Transverse colon (tissue), 4 donors: ENCODE data around the gene RGS3. TPM values are rescaled to one million over a fixed set of nuclear protein-coding genes. Genes with fewer than 3 reads are reported as not detected.

Experiments used
- DNase-seq: peaks from one replicate; pipeline ENCODE4 v3.0.0-alpha.2; 2019
- H3K27ac ChIP-seq, 4 donors: fragments of 200-600 bp; sonication (generic); 2 replicates each; pipeline ENCODE4 v1.5.1; 2016 to 2018; ENCODE audit warnings: inconsistent platforms in 4 of 4
- H3K27me3 ChIP-seq: fragments of 200-600 bp; sonication (generic); 2 replicates; pipeline ENCODE4 v1.5.1; 2017; ENCODE audit warnings: inconsistent platforms
- H3K36me3 ChIP-seq, 4 donors: fragments of 200-600 bp; sonication (generic); 2 replicates each; pipeline ENCODE4 v1.5.1; 2017 to 2019; ENCODE audit warnings: inconsistent platforms in 4 of 4
- H3K4me1 ChIP-seq, 4 donors: fragments of 200-600 bp; sonication (generic); 2 replicates each; pipeline ENCODE4 v1.5.1; 2017 to 2020; ENCODE audit warnings: inconsistent platforms in 4 of 4
- H3K4me3 ChIP-seq, 4 donors: fragments of 200-600 bp; sonication (generic); 1 replicate in 1 of 4; 2 replicates in 3 of 4; pipeline versions ENCODE4 v1.5.1 to v1.6.1; 2017 to 2019; ENCODE audit warnings: inconsistent platforms in 4 of 4
- H3K9me3 ChIP-seq, 2 donors: fragments of 200-600 bp; sonication (generic); 2 replicates each; pipeline ENCODE4 v1.5.1; 2017 to 2019; ENCODE audit warnings: inconsistent platforms in 2 of 2
- CTCF ChIP-seq, 5 experiments: fragments of 200-600 bp in 3 of 5; fragments of 450-650 bp in 2 of 5; sonication (generic) in 3 of 5; IDR thresholded peaks; 1 replicate in 2 of 5; 2 replicates in 3 of 5; pipeline ENCODE4 v1.5.1; 2016 to 2017; ENCODE audit warnings: antibody characterized with exemption in 5 of 5, inconsistent platforms in 3 of 5, mild to moderate bottlenecking in 2 of 5, moderate library complexity in 1 of 5
- EP300 ChIP-seq: sonication (generic); formaldehyde crosslinking; IDR thresholded peaks from one replicate; pipeline ENCODE4 v1.6.1; 2017; ENCODE audit warnings: antibody characterized with exemption, low read depth
- POLR2A ChIP-seq: fragments of 450-650 bp; IDR thresholded peaks from one replicate; pipeline ENCODE4 v1.6.1; 2016; ENCODE audit warnings: antibody characterized with exemption, mild to moderate bottlenecking, moderate library complexity
- POLR2AphosphoS5 ChIP-seq, 3 donors: sonication (generic); formaldehyde crosslinking; IDR thresholded peaks; one replicate each; pipeline ENCODE4 v1.6.1; 2016; ENCODE audit warnings: antibody characterized with exemption in 3 of 3
- WGBS, 2 donors: methylation state at CpG; one replicate each; pipeline ENCODE4 v1.1.5; 2018; ENCODE audit warnings: low coverage in 1 of 2; 5-methylcytosine and 5-hydroxymethylcytosine counted together
- in situ Hi-C, 4 donors: fragments of 200-750 bp; cut with MboI; loops; one replicate each; pipeline versions ENCODE4 v1.15.0 to v1.15.1; 2017; ENCODE audit warnings: low sequenced_read_pairs in 3 of 4, low pct_ligation_motif_present in 1 of 4, low pct_unique_long_range_greater_than_20kb in 1 of 4
- intact Hi-C: fragments of 100-400 bp; cut with DNase I; formaldehyde crosslinking; loops from one replicate; pipeline ENCODE4 v1.15.1; 2023; ENCODE audit warnings: low total_unique reads
- total RNA-seq, 4 donors: library from RNA; depleted of rRNA; stranded (reverse); fragments of >200 nt; gene quantifications; one replicate each; pipeline ENCODE4 v1.1.0, GENCODE V29; 2016

The RGS3 gene
- total RNA-seq, 4 donors from 2014 or later: 62.7 to 150 (median 80.9) TPM

DNA sequence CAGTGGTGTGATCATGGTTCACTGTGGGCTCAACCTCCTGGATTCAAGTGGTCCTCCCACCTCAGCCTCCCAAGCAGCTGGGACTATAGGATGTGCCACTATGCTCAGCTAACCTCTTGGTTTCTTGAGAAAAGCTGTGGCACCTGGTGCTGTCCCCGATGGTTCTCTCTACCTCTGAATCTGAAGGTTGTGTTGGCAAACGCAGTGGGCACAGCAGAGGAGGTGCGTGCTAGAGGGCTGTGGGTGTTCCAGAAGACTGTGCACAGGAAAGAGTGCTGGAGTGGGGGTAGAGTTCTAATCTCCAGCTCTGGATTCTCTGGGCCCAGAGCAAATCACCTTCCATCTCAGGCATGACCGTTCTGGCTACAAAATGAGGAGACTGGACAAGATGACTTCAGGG is 12.5 kb downstream of the RGS3 start:
- no peak overlapping the region for H3K4me3 ChIP-seq
- H3K27me3 ChIP-seq: no peaks in the 10 kb centered on the region
- WGBS, 2 donors: 85% methylated on average over 4 of the region's 4 CpGs; no CpG with 5 or more reads in 1 of the 2 donors
- no peak overlapping the region for H3K27ac ChIP-seq
- intact Hi-C loops: no loop called here
- no peak for TF ChIP-seq POLR2A
- TF ChIP-seq EP300: no peak
- TF ChIP-seq CTCF (IDR thresholded peaks at IDR 0.05): no peak
- TF ChIP-seq POLR2AphosphoS5 (IDR thresholded peaks at IDR 0.05): no peak
- in situ Hi-C loops: no loop called here
- H3K9me3 ChIP-seq: no peaks in the 10 kb centered on the region
- no peaks in the 10 kb centered on the region for H3K36me3 ChIP-seq
- no peak for DNase-seq
- peaks cover 4 to 11% (median 6%) of the 10 kb centered on the region in 4 donors for H3K4me1 ChIP-seq

DNA sequence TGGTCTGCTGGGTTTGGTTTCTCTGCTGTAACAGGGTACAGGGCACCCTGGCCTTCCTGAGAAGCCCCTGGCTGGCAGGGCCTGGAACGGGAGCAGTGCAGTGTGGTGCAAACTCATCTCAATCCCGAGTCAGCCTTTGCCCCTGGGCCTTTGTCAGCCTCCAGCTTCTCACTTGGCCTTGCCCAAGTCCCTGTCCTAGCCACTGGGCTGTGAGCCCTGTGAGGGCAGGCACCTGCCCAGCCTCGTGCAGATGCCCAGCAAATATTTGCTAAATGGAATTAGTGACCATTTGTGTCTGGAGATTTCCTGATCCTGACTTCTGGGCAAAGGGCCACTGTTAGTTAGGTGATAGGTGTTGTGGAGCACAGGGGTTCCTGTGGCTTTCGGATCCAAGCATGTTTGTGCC is 13.0 kb downstream of the RGS3 start:
- intact Hi-C loops (no loop called here), in situ Hi-C loops (no loop called here)
- Histone ChIP-seq H3K9me3 (no peaks in the 10 kb centered on the region), H3K4me3 (no peak overlapping the region), H3K36me3 (no peaks in the 10 kb centered on the region), H3K27ac (no peak overlapping the region), H3K27me3 (no peaks in the 10 kb centered on the region), H3K4me1 (peaks cover 4 to 11% (median 6%) of the 10 kb centered on the region in 4 donors)
- no peak for DNase-seq
- TF ChIP-seq CTCF (IDR thresholded peaks at IDR 0.05) (no peak), EP300 (no peak), POLR2A (no peak), POLR2AphosphoS5 (IDR thresholded peaks at IDR 0.05) (no peak)
- WGBS, 2 donors: 74% methylated on average over 4 of the region's 4 CpGs; no CpG with 5 or more reads in 1 of the 2 donors

- H3K4me3 ChIP-seq: no peak overlapping the region
- no peaks in the 10 kb centered on the region for H3K27me3 ChIP-seq
- intact Hi-C loops (no loop called here), in situ Hi-C loops (no loop called here)
- WGBS, 2 donors: 94% methylated on average over 4 of the region's 4 CpGs; no CpG with 5 or more reads in 1 of the 2 donors
- no peak overlapping the region for H3K27ac ChIP-seq
- no peaks in the 10 kb centered on the region for H3K9me3 ChIP-seq
- no peak for TF ChIP-seq EP300
- TF ChIP-seq CTCF (IDR thresholded peaks at IDR 0.05): no peak
- TF ChIP-seq POLR2AphosphoS5 (IDR thresholded peaks at IDR 0.05): no peak
- no peak for TF ChIP-seq POLR2A
- no peaks in the 10 kb centered on the region for H3K36me3 ChIP-seq
- no peak for DNase-seq
- peaks cover 4 to 11% (median 6%) of the 10 kb centered on the region in 4 donors for H3K4me1 ChIP-seq
These were observed 13.5 kb downstream of the RGS3 start for GRCh38 chr9:113477058-113477457.

DNA sequence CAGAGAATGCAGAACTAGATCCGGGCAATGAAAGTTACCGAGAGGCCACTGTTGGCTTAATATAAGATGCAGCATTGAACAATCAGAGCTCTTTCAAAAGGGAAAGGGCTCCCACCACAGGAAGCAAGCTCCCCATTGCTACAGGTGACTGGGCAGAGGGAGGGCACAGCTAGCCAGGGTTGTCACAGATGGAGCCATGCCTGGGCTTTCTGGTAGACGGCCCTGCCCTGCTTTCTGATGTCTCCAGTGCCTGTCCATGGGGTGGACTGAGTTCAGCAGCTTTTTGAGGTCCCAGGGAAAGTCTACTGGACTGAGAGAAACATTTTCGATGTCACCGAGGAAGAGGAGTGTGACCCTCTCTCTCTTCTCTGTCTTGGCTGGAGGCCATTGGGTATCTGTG is 14.1 kb downstream of the RGS3 start:
- H3K27ac ChIP-seq: no peak overlapping the region
- intact Hi-C loops: no loop called here
- WGBS, 2 donors: 85 to 87% methylated on average over 2 to 5 of the region's 5 CpGs

More for the DNA sequence above, 14.1 kb downstream of the RGS3 start:
- no peaks in the 10 kb centered on the region for H3K36me3 ChIP-seq
- DNase-seq: no peak
- peaks cover 4 to 11% (median 6%) of the 10 kb centered on the region in 4 donors for H3K4me1 ChIP-seq
- no peak overlapping the region for H3K4me3 ChIP-seq
- no peak for TF ChIP-seq CTCF (IDR thresholded peaks at IDR 0.05)
- TF ChIP-seq POLR2A: no peak
- no peak for TF ChIP-seq POLR2AphosphoS5 (IDR thresholded peaks at IDR 0.05)
- no peak for TF ChIP-seq EP300
- H3K9me3 ChIP-seq: no peaks in the 10 kb centered on the region
- H3K27me3 ChIP-seq: no peaks in the 10 kb centered on the region
- in situ Hi-C loops: no loop called here
